Prostate gland (tissue), 2 donors: ENCODE measurements around the gene LRRC8E. TPM values are rescaled to one million over a fixed set of nuclear protein-coding genes. Genes with fewer than 3 reads are reported as not detected.

Source experiments
- DNase-seq: peaks from one replicate; pipeline ENCODE4 v3.0.0-alpha.2; 2019; ENCODE audit warnings: low spot score
- H3K27ac ChIP-seq, 2 donors: fragments of 200-600 bp; sonication (generic); 2 replicates each; pipeline ENCODE4 v1.5.1; 2017 to 2019
- H3K27me3 ChIP-seq: fragments of 200-600 bp; sonication (generic); replicated peaks from 2 replicates; pipeline ENCODE4 v1.5.1; 2019; ENCODE audit not compliant: insufficient read depth
- H3K36me3 ChIP-seq, 2 donors: fragments of 200-600 bp; sonication (generic); 1 replicate in 1 of 2; 2 replicates in 1 of 2; pipeline versions ENCODE4 v1.5.1 to v1.8.1; 2017 to 2019
- H3K4me1 ChIP-seq: fragments of 200-600 bp; sonication (generic); replicated peaks from 2 replicates; pipeline ENCODE4 v1.5.1; 2019
- H3K4me3 ChIP-seq, 2 donors: fragments of 200-600 bp; sonication (generic); 2 replicates each; pipeline ENCODE4 v1.5.1; 2017 to 2019
- H3K9me3 ChIP-seq: fragments of 200-600 bp; sonication (generic); 2 replicates; pipeline ENCODE4 v1.5.1; 2017
- CTCF ChIP-seq, 4 experiments: fragments of 200-600 bp in 2 of 4; fragments of 450-650 bp in 2 of 4; sonication (generic) in 2 of 4; IDR thresholded peaks; 1 replicate in 3 of 4; 2 replicates in 1 of 4; pipeline ENCODE4 v1.5.1; 2016 to 2019; ENCODE audit warnings: antibody characterized with exemption in 4 of 4, mild to moderate bottlenecking in 2 of 4, moderate library complexity in 2 of 4
- POLR2A ChIP-seq: fragments of 450-650 bp; IDR thresholded peaks from one replicate; pipeline ENCODE4 v1.6.1; 2016; ENCODE audit warnings: antibody characterized with exemption, mild to moderate bottlenecking
- POLR2AphosphoS5 ChIP-seq: sonication (generic); formaldehyde crosslinking; IDR thresholded peaks from one replicate; pipeline ENCODE4 v1.6.1; 2017; ENCODE audit warnings: antibody characterized with exemption
- WGBS: methylation state at CpG from one replicate; pipeline ENCODE4 v1.1.5; 2018; 5-methylcytosine and 5-hydroxymethylcytosine counted together
- intact Hi-C: fragments of 100-400 bp; cut with DNase I; formaldehyde crosslinking; loops from one replicate; pipeline ENCODE4 v1.14.2; 2022
- total RNA-seq, 2 donors: library from RNA; depleted of rRNA; stranded (reverse); fragments of >200 nt; gene quantifications; one replicate each; pipeline ENCODE4 v1.1.0, GENCODE V29; 2016

LRRC8E gene
- total RNA-seq, 2 donors from 2014 or later = 4.8 to 11.7 TPM

DNA sequence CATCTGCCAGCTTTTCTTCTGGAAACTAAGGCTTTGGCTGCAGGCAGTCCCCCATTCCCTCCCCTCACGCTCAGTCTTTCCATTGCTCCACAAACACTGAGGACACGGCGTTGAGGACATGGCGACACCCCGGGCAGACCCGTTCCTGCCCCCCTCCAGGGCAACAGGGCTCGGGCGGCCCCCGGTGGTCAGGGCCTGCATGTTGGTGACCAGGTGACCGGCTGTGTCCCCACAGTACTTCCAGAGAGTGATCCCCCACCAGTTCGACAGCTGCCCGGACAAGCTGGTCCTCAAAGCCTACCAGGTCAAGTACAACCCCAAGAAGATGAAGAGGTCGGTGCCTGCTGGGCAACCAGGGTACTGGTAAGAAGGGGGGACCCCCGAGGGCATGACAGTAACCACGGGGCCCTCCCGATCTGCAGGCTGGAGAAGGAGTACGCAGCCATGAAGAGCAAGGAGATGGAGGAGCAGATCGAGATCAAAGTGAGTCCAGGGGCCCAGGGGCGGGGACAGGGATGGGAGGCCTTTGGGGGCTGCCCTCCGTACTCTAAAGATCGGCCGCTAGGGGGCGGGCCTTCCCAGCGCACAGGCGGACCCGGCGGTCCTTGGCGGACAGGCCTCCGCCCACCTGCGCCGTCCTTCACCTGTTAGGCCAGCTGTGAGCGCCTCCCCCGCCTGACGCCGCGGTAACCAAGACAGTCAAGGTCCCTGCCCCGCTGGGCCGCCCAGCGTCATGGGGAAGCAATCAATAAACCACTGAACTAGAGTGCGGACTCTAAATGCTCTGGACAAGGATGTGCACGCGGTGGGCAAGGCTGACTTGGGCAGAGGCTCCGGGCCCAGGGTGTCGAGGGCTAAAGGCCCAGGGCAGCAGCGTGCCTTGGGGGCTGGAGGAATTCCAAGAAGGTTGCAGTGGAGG lies 35.2 kb upstream of the LRRC8E start:
- peak; percentile 74 for DNase-seq
- no peak overlapping the region for H3K4me3 ChIP-seq
- no peaks in the 10 kb centered on the region for H3K4me1 ChIP-seq
- intact Hi-C loops = loop anchor here (10.0 kb wide), 1 partner anchor 402 kb away; no protein-coding TSS in a partner anchor
- H3K27me3 ChIP-seq = no peaks in the 10 kb centered on the region
- TF ChIP-seq CTCF (IDR thresholded peaks at IDR 0.05) = peak; percentile 83 to 90 (median 90)
- TF ChIP-seq POLR2A = no peak
- TF ChIP-seq POLR2AphosphoS5 = peak; percentile 67
- no peaks in the 10 kb centered on the region for H3K9me3 ChIP-seq
- no peak overlapping the region for H3K27ac ChIP-seq
- H3K36me3 ChIP-seq = no peaks in the 10 kb centered on the region
- 34% methylated on average over 30 of the region's 45 CpGs for WGBS

- 56% methylated on average over 12 of the region's 12 CpGs for WGBS
Observed at GRCh38 chr19:7853770-7854128, 34.6 kb upstream of the LRRC8E start.

DNA sequence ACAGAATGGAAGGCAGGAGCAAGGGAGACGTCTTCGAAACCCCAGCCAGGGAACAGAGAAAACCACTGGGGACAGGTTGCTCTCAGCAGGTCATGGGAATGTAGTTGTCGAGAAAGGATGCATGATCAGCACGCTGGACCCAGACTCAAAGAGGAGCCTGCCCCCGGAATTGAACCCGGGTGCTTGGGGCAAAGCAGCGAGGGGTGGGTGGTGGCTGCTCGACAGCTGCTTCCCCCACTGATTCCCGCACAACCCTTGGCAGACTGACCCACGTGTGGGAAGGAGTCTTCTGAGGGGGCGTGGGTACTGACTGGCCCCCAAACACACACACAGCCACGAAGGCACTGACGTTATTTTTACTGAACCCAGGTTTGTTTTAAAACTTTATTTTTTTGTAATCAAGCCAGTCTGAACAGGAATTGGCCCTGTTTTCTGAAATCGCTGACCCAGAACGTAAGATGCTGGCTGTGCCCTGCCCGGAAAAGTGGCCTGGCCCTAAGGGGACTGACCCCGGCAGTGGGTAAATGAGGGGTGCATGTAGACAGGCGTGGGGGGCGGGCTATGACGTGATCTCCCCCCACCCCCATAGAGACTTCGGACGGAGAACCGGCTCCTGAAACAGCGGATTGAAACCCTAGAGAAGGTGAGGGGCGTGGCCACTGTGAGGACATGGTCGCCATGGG lies 32.7 kb upstream of the LRRC8E start:
- 89% methylated on average over 26 of the region's 26 CpGs for WGBS
- TF ChIP-seq CTCF (IDR thresholded peaks at IDR 0.05) = no peak
- TF ChIP-seq POLR2A = no peak
- no peak for TF ChIP-seq POLR2AphosphoS5
- no peaks in the 10 kb centered on the region for H3K27me3 ChIP-seq

More at GRCh38 chr19:7853770-7854128, 34.6 kb upstream of the LRRC8E start:
- no peak for TF ChIP-seq POLR2AphosphoS5
- TF ChIP-seq CTCF (IDR thresholded peaks at IDR 0.05) = no peak
- TF ChIP-seq POLR2A = no peak
- Histone ChIP-seq H3K27ac (no peak overlapping the region), H3K9me3 (no peaks in the 10 kb centered on the region), H3K36me3 (no peaks in the 10 kb centered on the region), H3K27me3 (no peaks in the 10 kb centered on the region), H3K4me1 (no peaks in the 10 kb centered on the region), H3K4me3 (no peak overlapping the region)
- DNase-seq = no peak
- intact Hi-C loops = loop anchor here (10.0 kb wide), 1 partner anchor 401 kb away; no protein-coding TSS in a partner anchor

DNA sequence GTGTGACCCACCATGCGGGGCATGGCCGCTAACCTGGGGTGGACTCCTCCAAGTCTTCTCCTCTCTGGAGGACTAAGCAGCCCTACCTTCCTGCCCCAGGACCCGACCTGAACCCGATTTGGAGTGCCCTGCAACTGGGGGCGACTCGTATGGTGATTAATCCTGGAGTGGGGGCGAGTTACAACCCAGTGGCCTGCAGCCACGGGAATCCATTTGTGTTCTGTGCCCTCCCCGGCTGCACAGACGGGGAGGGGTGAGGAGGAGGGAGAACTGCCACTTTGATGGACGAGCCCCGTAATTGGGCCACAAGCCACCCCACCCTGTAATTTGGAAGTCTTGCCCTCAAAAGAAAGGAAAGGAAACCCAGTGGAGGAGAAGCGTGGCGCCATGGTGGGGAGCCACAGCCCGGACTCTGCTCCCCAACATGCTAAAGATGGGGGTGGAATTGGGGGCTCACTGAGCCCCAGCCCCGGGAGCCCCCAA lies 32.2 kb upstream of the LRRC8E start:
- Histone ChIP-seq H3K4me3 (no peak overlapping the region), H3K27ac (no peak overlapping the region), H3K27me3 (no peaks in the 10 kb centered on the region), H3K4me1 (no peaks in the 10 kb centered on the region), H3K9me3 (no peaks in the 10 kb centered on the region), H3K36me3 (no peaks in the 10 kb centered on the region)
- no peak for DNase-seq
- TF ChIP-seq CTCF (IDR thresholded peaks at IDR 0.05) = no peak
- no peak for TF ChIP-seq POLR2A
- TF ChIP-seq POLR2AphosphoS5 = no peak
- intact Hi-C loops = loop anchor here (10.0 kb wide), 1 partner anchor 399 kb away; no protein-coding TSS in a partner anchor
- WGBS = 90% methylated on average over 16 of the region's 16 CpGs

More for the DNA sequence above, 32.7 kb upstream of the LRRC8E start:
- Histone ChIP-seq H3K4me1 (no peaks in the 10 kb centered on the region), H3K9me3 (no peaks in the 10 kb centered on the region), H3K36me3 (no peaks in the 10 kb centered on the region), H3K27ac (no peak overlapping the region), H3K4me3 (no peak overlapping the region)
- no peak for DNase-seq
- intact Hi-C loops = loop anchor here (10.0 kb wide), 1 partner anchor 399 kb away; no protein-coding TSS in a partner anchor
